Sigmoid colon (tissue), 4 donors: ENCODE data around the gene SAMD4A.

ENCODE experiments used
- CTCF ChIP-seq, 4 experiments: fragments of 450-650 bp in 3 of 4; fragments of 200-600 bp in 1 of 4; IDR thresholded peaks; one replicate each; pipeline ENCODE4 v1.5.1; 2016 to 2019; ENCODE audit warnings: antibody characterized with exemption in 4 of 4, mild to moderate bottlenecking in 3 of 4, moderate library complexity in 2 of 4
- EP300 ChIP-seq, 4 donors: sonication (generic); formaldehyde crosslinking; IDR thresholded peaks; one replicate each; pipeline ENCODE4 v1.6.1; 2017; ENCODE audit warnings: antibody characterized with exemption in 4 of 4
- POLR2A ChIP-seq, 2 donors: fragments of 450-650 bp; IDR thresholded peaks; one replicate each; pipeline ENCODE4 v1.6.1; 2016; ENCODE audit warnings: antibody characterized with exemption in 2 of 2, mild to moderate bottlenecking in 2 of 2, moderate library complexity in 2 of 2
- POLR2AphosphoS5 ChIP-seq, 4 donors: sonication (generic); formaldehyde crosslinking; IDR thresholded peaks; one replicate each; pipeline ENCODE4 v1.6.1; 2017; ENCODE audit warnings: antibody characterized with exemption in 4 of 4

DNA sequence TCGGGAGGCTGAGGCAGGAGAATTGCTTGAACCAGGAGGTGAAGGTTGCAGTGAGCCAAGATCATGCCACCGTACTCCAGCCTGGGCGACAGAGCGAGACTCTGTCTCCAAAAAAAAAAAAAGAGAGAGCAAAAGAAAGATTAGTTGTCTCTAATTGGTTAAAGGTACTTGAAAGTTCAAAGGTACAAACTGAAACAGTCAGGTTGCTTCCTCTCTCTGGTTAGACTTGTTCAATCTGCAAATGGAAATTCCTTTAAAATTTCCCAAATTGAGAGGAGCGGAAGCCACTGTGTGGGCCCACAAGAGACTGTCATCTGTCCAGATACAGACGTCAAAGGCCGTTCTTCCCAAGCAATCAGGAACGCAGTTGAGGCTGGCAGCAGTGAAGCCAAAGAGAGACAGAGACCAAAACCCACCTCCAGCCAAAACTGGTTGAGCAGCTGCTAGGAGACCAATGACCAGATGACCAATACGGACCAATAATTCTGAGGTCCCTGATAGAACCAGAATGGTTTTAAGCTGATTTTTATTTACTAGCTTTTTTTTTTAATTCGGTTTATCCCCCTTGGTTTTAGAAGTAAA lies 272.1 kb downstream of the SAMD4A start:
- TF ChIP-seq CTCF (IDR thresholded peaks at IDR 0.05) (no peak), POLR2A (IDR thresholded peaks at IDR 0.05) (no peak), POLR2AphosphoS5 (IDR thresholded peaks at IDR 0.05) (no peak), EP300 (IDR thresholded peaks at IDR 0.05) (no peak)
